Pancreas (tissue), 10 donors: ENCODE measurements around the gene DLGAP4. TPM values are rescaled to one million over a fixed set of nuclear protein-coding genes. Genes with fewer than 3 reads are reported as not detected.

Experiments used
- ATAC-seq, 4 donors: fragments of 200-7000 bp; cut with Tn5 transposase; one replicate each; pipeline versions ENCODE4 v1.8.0 to v1.9.1; 2020; ENCODE audit warnings: mild to moderate bottlenecking in 4 of 4, moderate library complexity in 4 of 4
- DNase-seq, 6 donors: peaks; one replicate each; pipeline ENCODE4 v3.0.0-alpha.2; 2020
- FAIRE-seq: peaks from 2 replicates; lab custom pipeline; 2012; peaks lifted over from hg19 to GRCh38; lab: Jason Lieb, UNC
- H3K27ac ChIP-seq, 4 donors: fragments of 200-600 bp; sonication (generic); 1 replicate in 3 of 4; 2 replicates in 1 of 4; pipeline versions ENCODE4 v1.5.0 to v1.8.0; 2020
- H3K27me3 ChIP-seq, 4 donors: fragments of 200-600 bp; one replicate each; pipeline ENCODE4 v1.8.0; 2021
- H3K36me3 ChIP-seq, 3 donors: fragments of 200-600 bp; sonication (generic) in 1 of 3; one replicate each; pipeline versions ENCODE4 v1.5.0 to v1.8.0; 2020 to 2021
- H3K4me1 ChIP-seq, 3 donors: fragments of 200-600 bp; one replicate each; pipeline ENCODE4 v1.8.0; 2021
- H3K4me3 ChIP-seq, 4 donors: fragments of 200-600 bp; sonication (generic) in 2 of 4; one replicate each; pipeline versions ENCODE4 v1.5.0 to v1.8.0; 2020 to 2021
- H3K9me3 ChIP-seq, 4 donors: fragments of 200-600 bp; one replicate each; pipeline ENCODE4 v1.8.0; 2021
- CTCF ChIP-seq, 4 donors: fragments of 200-600 bp; sonication (generic) in 3 of 4; IDR thresholded peaks; one replicate each; pipeline versions ENCODE4 v1.5.0 to v1.8.0; 2021; ENCODE audit warnings: antibody characterized with exemption in 4 of 4
- WGBS, 2 donors: extraction: QIAGEN DNeasy Blood & Tissue Kit; methylation state at CpG; one replicate each; pipeline ENCODE4 v1.1.7; 2013; 5-methylcytosine and 5-hydroxymethylcytosine counted together
- intact Hi-C, 3 donors: fragments of 100-400 bp; cut with DNase I; formaldehyde crosslinking; loops; one replicate each; pipeline versions ENCODE4 v1.11.1 to v1.14.2; 2022
- polyA plus RNA-seq, 2 donors: library from polyadenylated mRNA; stranded (reverse); fragments of 200-250 nt; gene quantifications; one replicate each; pipeline ENCODE4 v1.2.3, GENCODE V29; 2013
- total RNA-seq, 6 donors: library from RNA; stranded (reverse); fragmentation: NEBNext Ultra II Directional in 4 of 6; extraction: Animal tissue kit (Norgen Biotek cat#: 25700) in 4 of 6; gene quantifications; one replicate each; pipeline versions ENCODE4 v1.2.1 to v1.2.4, GENCODE V29; 2021 to 2023
- donor health status: healthy with polysubstance abuse.
- donor health status: DM: no; HTN: no; CAD: no; lungs with moderate emphysema.
- donor health status: DM: no; HTN: no; CAD: no.
- donor health status: control.
- donor health status: control.
- donor health status: Bipolar disorder and iron deficiency.
- donor health status: DM: yes; HTN: yes; CAD: no.
- donor health status: DM: no; HTN: no; CAD: no.
- donor health status: DM: no; HTN: no; CAD: no.
- donor health status: DM: yes; HTN: yes; CAD: no.

DLGAP4 gene
- total and polyA plus RNA-seq, 8 donors: 28.6 to 49.5 (median 42.6) TPM

- no peaks in the 10 kb centered on the region for H3K4me1 ChIP-seq
- intact Hi-C loops: no loop called here
- no peaks in the 10 kb centered on the region for H3K36me3 ChIP-seq
- no peak overlapping the region for H3K4me3 ChIP-seq
- DNase-seq (no peak), ATAC-seq (no peak), FAIRE-seq (no peak)
- TF ChIP-seq CTCF (IDR thresholded peaks at IDR 0.05): no peak
- 91 to 97% methylated on average over 12 of the region's 12 CpGs for WGBS, 2 donors
- H3K27me3 ChIP-seq: no peaks in the 10 kb centered on the region
- no peaks in the 10 kb centered on the region for H3K9me3 ChIP-seq
- H3K27ac ChIP-seq: no peak overlapping the region
These were observed 29.2 kb downstream of the DLGAP4 start for GRCh38 chr20:36335206-36335870.

- 49 to 52% methylated on average over 4 of the region's 4 CpGs for WGBS, 2 donors
- DNase-seq: no peak
- FAIRE-seq: no peak
- Histone ChIP-seq H3K4me3 (no peak overlapping the region), H3K36me3 (no peaks in the 10 kb centered on the region), H3K27me3 (no peaks in the 10 kb centered on the region), H3K9me3 (no peaks in the 10 kb centered on the region), H3K27ac (no peak overlapping the region), H3K4me1 (no peaks in the 10 kb centered on the region)
- ATAC-seq: peak in 1 of 4 donors; percentile 20
- no peak for TF ChIP-seq CTCF (IDR thresholded peaks at IDR 0.05)
- intact Hi-C loops: no loop called here
These were observed 30.1 kb downstream of the DLGAP4 start for GRCh38 chr20:36336204-36336603.

- DNase-seq: no peak
These were observed 31.0 kb downstream of the DLGAP4 start for GRCh38 chr20:36336954-36337704.

GRCh38 chr20:36337886-36338285 is 31.7 kb downstream of the DLGAP4 start:
- 81 to 83% methylated on average over 4 of the region's 4 CpGs for WGBS, 2 donors
- intact Hi-C loops: no loop called here
- Histone ChIP-seq H3K36me3 (no peaks in the 10 kb centered on the region), H3K27ac (no peak overlapping the region), H3K4me3 (no peak overlapping the region), H3K9me3 (no peaks in the 10 kb centered on the region), H3K27me3 (no peaks in the 10 kb centered on the region), H3K4me1 (no peaks in the 10 kb centered on the region)
- no peak for ATAC-seq
- no peak for FAIRE-seq
- no peak for TF ChIP-seq CTCF (IDR thresholded peaks at IDR 0.05)
- peak in 1 of 6 donors; percentile 30 for DNase-seq

More at GRCh38 chr20:36336954-36337704, 31.0 kb downstream of the DLGAP4 start:
- no peaks in the 10 kb centered on the region for H3K4me1 ChIP-seq
- TF ChIP-seq CTCF (IDR thresholded peaks at IDR 0.05): no peak
- no peak for FAIRE-seq
- no peaks in the 10 kb centered on the region for H3K27me3 ChIP-seq
- H3K36me3 ChIP-seq: no peaks in the 10 kb centered on the region
- intact Hi-C loops: no loop called here
- ATAC-seq: no peak
- WGBS, 2 donors: 60 to 62% methylated on average over 13 of the region's 13 CpGs
- H3K9me3 ChIP-seq: no peaks in the 10 kb centered on the region
- no peak overlapping the region for H3K27ac ChIP-seq
- H3K4me3 ChIP-seq: no peak overlapping the region
